GM12878 (cell line): ENCODE measurements around the gene ACCS. TPM values are rescaled to one million over a fixed set of nuclear protein-coding genes. Genes with fewer than 3 reads are reported as not detected.

ENCODE experiments used
- ATAC-seq: fragments of 200-7000 bp; cut with Tn5 transposase; 3 replicates; pipeline ENCODE4 v1.9.1; 2020; ENCODE audit warnings: mild to moderate bottlenecking, moderate library complexity
- BruUV-seq: library from RNA; stranded (reverse); fragments of 400-500 nt; replicated peaks from 2 replicates; lab custom pipeline; 2021; lab: Mats Ljungman, UMichigan
- CTCF ChIA-PET: fragments of 300-600 bp; sonication (Branson Sonifier 250); formaldehyde crosslinking; extraction: SDS; loops from one replicate; lab custom pipeline; 2021; ENCODE audit warnings: inconsistent platforms; lab: Yijun Ruan, JAX
- POLR2A ChIA-PET: fragments of 350-600 bp; formaldehyde crosslinking; extraction: SDS; loops from one replicate; lab custom pipeline; 2021; ENCODE audit warnings: inconsistent platforms; lab: Charles Lee
- RAD21 ChIA-PET: fragments of 300-600 bp; sonication (Branson Sonifier 250); formaldehyde crosslinking; loops from one replicate; lab custom pipeline; 2023; ENCODE audit warnings: antibody characterized with exemption; ENCODE audit not compliant: unreplicated experiment; lab: Charles Lee
- SMC1A ChIA-PET: fragments of 300-600 bp; sonication (Branson Sonifier 250); formaldehyde crosslinking; loops from one replicate; lab custom pipeline; 2023; ENCODE audit not compliant: unreplicated experiment, uncharacterized antibody; lab: Charles Lee
- DNase-seq: peaks from one replicate; pipeline ENCODE4 v3.0.0-alpha.2; 2011; ENCODE audit warnings: low read depth, low spot score
- FAIRE-seq: peaks from 3 replicates; lab custom pipeline; 2011; peaks lifted over from hg19 to GRCh38; lab: Jason Lieb, UNC
- H2AFZ ChIP-seq: 2 replicates; pipeline ENCODE4 v1.6.0; 2011; ENCODE audit warnings: low read depth, low read length, control low read depth; ENCODE audit not compliant: control insufficient read depth
- H3K27ac ChIP-seq: 2 replicates; pipeline ENCODE4 v1.5.1; 2011; ENCODE audit warnings: control low read depth; ENCODE audit not compliant: control insufficient read depth, insufficient read depth
- H3K27me3 ChIP-seq, 2 experiments: replicated peaks in 1 of 2; 2 replicates each; pipeline versions ENCODE4 v1.6.0 to v1.6.1; 2011; ENCODE audit warnings: low read length in 1 of 2; ENCODE audit not compliant: control insufficient read depth in 2 of 2, insufficient read depth in 2 of 2
- H3K36me3 ChIP-seq, 2 experiments: 2 replicates each; pipeline ENCODE4 v1.5.1; 2011; ENCODE audit warnings: low read length in 1 of 2; ENCODE audit not compliant: control insufficient read depth in 2 of 2, insufficient read depth in 2 of 2
- H3K4me1 ChIP-seq: 2 replicates; pipeline ENCODE4 v1.6.1; 2011; ENCODE audit warnings: mild to moderate bottlenecking, low read length, moderate library complexity, mixed read lengths; ENCODE audit not compliant: control insufficient read depth, insufficient read depth
- H3K4me2 ChIP-seq: 2 replicates; pipeline ENCODE4 v1.6.0; 2011; ENCODE audit warnings: control low read depth; ENCODE audit not compliant: control insufficient read depth, insufficient read depth
- H3K4me3 ChIP-seq: fragments of 200-600 bp; sonication (generic); 2 replicates; pipeline ENCODE4 v1.5.1; 2016
- H3K79me2 ChIP-seq: 2 replicates; pipeline ENCODE4 v1.6.0; 2011; ENCODE audit warnings: low read length; ENCODE audit not compliant: control insufficient read depth, insufficient read depth
- H3K9ac ChIP-seq: 2 replicates; pipeline ENCODE4 v1.8.0; 2011; ENCODE audit warnings: low read length, control low read depth, mixed read lengths; ENCODE audit not compliant: control insufficient read depth, insufficient read depth
- H3K9me3 ChIP-seq: replicated peaks from 3 replicates; pipeline ENCODE4 v1.5.1; 2011; ENCODE audit warnings: mild to moderate bottlenecking, low read length; ENCODE audit not compliant: control insufficient read depth, insufficient read depth
- H4K20me1 ChIP-seq: 2 replicates; pipeline ENCODE4 v1.6.0; 2011; ENCODE audit not compliant: control insufficient read depth, insufficient read depth
- E2F4 ChIP-seq: IDR thresholded peaks from 2 replicates; pipeline ENCODE4 v1.6.1; 2012; ENCODE audit warnings: low read depth, low read length, improper control_type of control experiment
- FOXK2 ChIP-seq: fragments of 450-650 bp; IDR thresholded peaks from 2 replicates; pipeline ENCODE4 v1.6.1; 2017; ENCODE audit warnings: mild to moderate bottlenecking, moderate library complexity
- IRF4 ChIP-seq: IDR thresholded peaks from 2 replicates; pipeline ENCODE4 v1.6.1; 2011; ENCODE audit warnings: low read depth, low read length
- IRF5 ChIP-seq: fragments of 450-650 bp; IDR thresholded peaks from 2 replicates; pipeline ENCODE4 v1.6.1; 2017; ENCODE audit warnings: borderline replicate concordance
- MTA2 ChIP-seq: fragments of 450-650 bp; IDR thresholded peaks from 2 replicates; pipeline ENCODE4 v1.6.1; 2016; ENCODE audit warnings: low read depth, mild to moderate bottlenecking, moderate library complexity
- NFIC ChIP-seq: IDR thresholded peaks from 2 replicates; pipeline ENCODE4 v1.6.1; 2012; ENCODE audit warnings: low read depth, mild to moderate bottlenecking, inconsistent platforms, low read length, moderate library complexity
- PAX5 ChIP-seq: IDR thresholded peaks from 2 replicates; pipeline ENCODE4 v1.6.1; 2011; ENCODE audit warnings: low read depth, low read length, borderline replicate concordance
- ZBTB4 ChIP-seq: fragments of 450-650 bp; formaldehyde crosslinking; IDR thresholded peaks from 2 replicates; pipeline ENCODE4 v1.4.0; 2022; ENCODE audit warnings: mild to moderate bottlenecking, moderate library complexity
- ZNF274 ChIP-seq: IDR thresholded peaks from one replicate; pipeline ENCODE4 v1.8.0; 2011; ENCODE audit not compliant: insufficient read length, insufficient read depth
- WGBS: methylation state at CpG from one replicate; pipeline ENCODE4 v1.1.6; 2016; ENCODE audit warnings: low lambda C conversion rate; ENCODE audit not compliant: insufficient replicate concordance, insufficient coverage; ENCODE audit errors: missing lambda C conversion rate; 5-methylcytosine and 5-hydroxymethylcytosine counted together
- in situ Hi-C: fragments of 300-500 bp; cut with MboI; formaldehyde crosslinking; loops from 9 replicates; pipeline ENCODE4 v1.14.3; 2018; ENCODE audit warnings: mixed read lengths
- intact Hi-C: fragments of 100-400 bp; cut with micrococcal nuclease; formaldehyde crosslinking; loops from one replicate; pipeline ENCODE4 v1.14.2; 2022; ENCODE audit not compliant: unreplicated experiment
- polyA plus RNA-seq, 11 experiments: library from polyadenylated mRNA; depleted of rRNA in 4 of 11; unstranded in 6 of 11; stranded (reverse) in 5 of 11; fragments of >200 nt; fragmentation: Nextera tagmentation in 4 of 11; fragmentation: Illumina TruSeq in 1 of 11; extraction: Ambion mirVana in 4 of 11; extraction: Trizol in 1 of 11; gene quantifications; 1 replicate in 1 of 11; 2 replicates in 10 of 11; pipeline versions ENCODE4 v1.2.1 to v1.2.3, GENCODE V29; 2011 to 2016; ENCODE audit warnings: inconsistent platforms in 2 of 11, missing spikeins in 2 of 11, low read depth in 1 of 11
- total RNA-seq, 4 experiments: library from RNA; depleted of rRNA in 3 of 4; stranded (reverse); fragments of >200 nt in 3 of 4; fragmentation: Illumina TruSeq in 1 of 4; extraction: Trizol in 1 of 4; gene quantifications; 2 replicates each; pipeline versions ENCODE4 v1.2.1 to v1.2.3, GENCODE V29; 2013 to 2021

ACCS gene
- total and polyA plus RNA-seq, 10 of the 15 experiments (the other 5 are each of a cell fraction or from before 2014, with no cell fraction given) = 4.8 to 35.9 (median 17.0) TPM

- TF ChIP-seq ZBTB4 (no peak), FOXK2 (no peak), E2F4 (no peak)
These were observed 5.1 kb downstream of the ACCS start (continued) for GRCh38 chr11:44071157-44071556.

GRCh38 chr11:44072757-44073658, 6.9 kb downstream of the ACCS start:
- H3K4me1 ChIP-seq = no peaks in the 10 kb centered on the region
- no peak for DNase-seq
- no peaks in the 10 kb centered on the region for H3K27me3 ChIP-seq
- H4K20me1 ChIP-seq = no peaks in the 10 kb centered on the region
- ChIA-PET SMC1A (no interaction called here), RAD21 (no interaction called here), POLR2A (no interaction called here), CTCF (interaction anchor here (0.7 to 10.8 kb wide), 4 partner anchors 20 to 61 kb away, joined by 3 to 77 read pairs (median 4); partner anchors contain the start of gene EXT2)
- no peak for TF ChIP-seq IRF5
- no peak for TF ChIP-seq NFIC
- no peak for TF ChIP-seq ZNF274
- TF ChIP-seq IRF4 = no peak
- no peak for TF ChIP-seq MTA2
- TF ChIP-seq PAX5 = no peak
- H3K27ac ChIP-seq = no peak overlapping the region
- intact Hi-C loops (no loop called here), in situ Hi-C loops (no loop called here)
- H3K79me2 ChIP-seq = no peaks in the 10 kb centered on the region
- 92% methylated on average over 8 of the region's 8 CpGs for WGBS
- no peak overlapping the region for H2AFZ ChIP-seq
- no peaks in the 10 kb centered on the region for H3K9me3 ChIP-seq
- H3K9ac ChIP-seq = no peak overlapping the region
- peaks cover 0 to 2% of the 10 kb centered on the region in 2 experiments; a peak in 3 of 4 replicates for H3K36me3 ChIP-seq
- H3K4me2 ChIP-seq = no peak overlapping the region
- H3K4me3 ChIP-seq = no peak overlapping the region
- no peak for FAIRE-seq
- no TSS peak for BruUV-seq
- ATAC-seq = no peak
